Inflammatory macrophage (primary cell): ENCODE data around the gene SPARC.

Source experiments
- DNase-seq, 2 donors: peaks; one replicate each; pipeline ENCODE4 v3.0.0-alpha.2; 2020 to 2022

The SPARC gene

GRCh38 chr5:151657114-151657513 lies 29.6 kb downstream of the SPARC start:
- DNase-seq: no peak

- DNase-seq: no peak
Observed at GRCh38 chr5:151656311-151656710, 30.4 kb downstream of the SPARC start.

GRCh38 chr5:151651997-151652645 lies 34.6 kb downstream of the SPARC start:
- DNase-seq: peak; percentile 85 to 87

- DNase-seq: no peak
Observed at GRCh38 chr5:151648988-151649387, 37.7 kb downstream of the SPARC start.

GRCh38 chr5:151648089-151648488 lies 38.6 kb downstream of the SPARC start:
- peak in 1 of 2 donors; percentile 25 for DNase-seq

- peak; percentile 90 to 95 for DNase-seq
Observed at GRCh38 chr5:151647320-151647861, 39.3 kb downstream of the SPARC start.

- DNase-seq: no peak
Observed at GRCh38 chr5:151646334-151646733, 40.4 kb downstream of the SPARC start.

GRCh38 chr5:151643388-151643787 lies 43.3 kb downstream of the SPARC start:
- peak; percentile 45 to 81 for DNase-seq

GRCh38 chr5:151642472-151643140 lies 44.1 kb downstream of the SPARC start:
- no peak for DNase-seq

GRCh38 chr5:151638619-151639018 lies 48.1 kb downstream of the SPARC start:
- no peak for DNase-seq

- no peak for DNase-seq
Observed at GRCh38 chr5:151637676-151638075, 49.0 kb downstream of the SPARC start.

GRCh38 chr5:151633892-151634291 lies 52.8 kb downstream of the SPARC start:
- DNase-seq: no peak

GRCh38 chr5:151632941-151633340 lies 53.8 kb downstream of the SPARC start:
- no peak for DNase-seq

- DNase-seq: no peak
Observed at GRCh38 chr5:151632524-151632923, 54.2 kb downstream of the SPARC start.

- DNase-seq: no peak
Observed at GRCh38 chr5:151631941-151632340, 54.8 kb downstream of the SPARC start.

GRCh38 chr5:151630088-151630487 lies 56.6 kb downstream of the SPARC start:
- no peak for DNase-seq

- DNase-seq: no peak
Observed at GRCh38 chr5:151628112-151628823, 58.4 kb downstream of the SPARC start.

GRCh38 chr5:151627650-151628049 lies 59.1 kb downstream of the SPARC start:
- DNase-seq: no peak

GRCh38 chr5:151625285-151625684 lies 61.4 kb downstream of the SPARC start:
- DNase-seq: no peak

- DNase-seq: no peak
Observed at GRCh38 chr5:151624476-151624875, 62.2 kb downstream of the SPARC start.

- no peak for DNase-seq
Observed at GRCh38 chr5:151622367-151623088, 64.2 kb downstream of the SPARC start.

- no peak for DNase-seq
Observed at GRCh38 chr5:151620461-151620840, 66.3 kb downstream of the SPARC start.
